Endodermal cell (in vitro differentiated cells): Measurements from ENCODE around the gene ADGRD1. TPM values are rescaled to one million over a fixed set of nuclear protein-coding genes. Genes with fewer than 3 reads are reported as not detected.

ENCODE experiments used
- DNase-seq: peaks from one replicate; pipeline ENCODE4 v3.0.0-alpha.2; 2017
- H3K27ac ChIP-seq: 2 replicates; pipeline ENCODE4 v1.5.1; 2013; ENCODE audit warnings: mild to moderate bottlenecking, low read depth, low read length, moderate library complexity
- H3K27me3 ChIP-seq: 2 replicates; pipeline ENCODE4 v1.6.1; 2013; ENCODE audit warnings: mild to moderate bottlenecking, low read length, moderate library complexity; ENCODE audit not compliant: insufficient read depth, control insufficient read depth, poor library complexity, severe bottlenecking
- H3K36me3 ChIP-seq: 2 replicates; pipeline ENCODE4 v1.7.0; 2013; ENCODE audit warnings: mild to moderate bottlenecking, low read length, moderate library complexity; ENCODE audit not compliant: control insufficient read depth, insufficient read depth
- H3K4me1 ChIP-seq: one replicate; pipeline ENCODE4 v1.7.0; 2013; ENCODE audit warnings: low read length; ENCODE audit not compliant: control insufficient read depth, insufficient read depth
- H3K4me3 ChIP-seq: 2 replicates; pipeline ENCODE4 v1.5.1; 2013; ENCODE audit warnings: mild to moderate bottlenecking, low read length, moderate library complexity
- H3K9ac ChIP-seq: 2 replicates; pipeline ENCODE4 v1.6.1; 2013; ENCODE audit warnings: mild to moderate bottlenecking, low read length, moderate library complexity; ENCODE audit not compliant: poor library complexity, severe bottlenecking; ENCODE audit errors: extremely low read depth
- H3K9me3 ChIP-seq: 2 replicates; pipeline ENCODE4 v1.6.1; 2013; ENCODE audit warnings: mild to moderate bottlenecking, low read length, moderate library complexity; ENCODE audit not compliant: control insufficient read depth
- H3K27ac Mint-ChIP-seq: 2 replicates; pipeline ENCODE4 v1.8.0; 2020; ENCODE audit warnings: mixed read lengths
- H3K27me3 Mint-ChIP-seq: 2 replicates; pipeline ENCODE4 v1.8.0; 2021; ENCODE audit warnings: mild to moderate bottlenecking, mixed read lengths; ENCODE audit not compliant: insufficient read depth
- H3K36me3 Mint-ChIP-seq: 2 replicates; pipeline ENCODE4 v1.8.0; 2020; ENCODE audit warnings: low read depth, mixed read lengths
- H3K4me1 Mint-ChIP-seq: 2 replicates; pipeline ENCODE4 v1.8.0; 2020; ENCODE audit warnings: mixed read lengths
- H3K4me3 Mint-ChIP-seq: 2 replicates; pipeline ENCODE4 v1.8.0; 2020; ENCODE audit warnings: mild to moderate bottlenecking, moderate library complexity, mixed read lengths
- H3K9me3 Mint-ChIP-seq: 2 replicates; pipeline ENCODE4 v1.8.0; 2020; ENCODE audit warnings: mild to moderate bottlenecking, mixed read lengths
- CTCF ChIP-seq: fragments of 200-600 bp; sonication (generic); conservative IDR thresholded peaks from 2 replicates; pipeline ENCODE4 v1.5.0; 2021; ENCODE audit warnings: antibody characterized with exemption, mild to moderate bottlenecking
- WGBS, 2 experiments: methylation state at CpG; one replicate each; pipeline versions ENCODE4 v1.1.5 to v1.1.7; 2013; ENCODE audit warnings: missing lambda C conversion rate in 2 of 2, mixed read lengths in 1 of 2; ENCODE audit not compliant: insufficient coverage in 1 of 2, insufficient read length in 1 of 2; 5-methylcytosine and 5-hydroxymethylcytosine counted together
- total RNA-seq, 2 donors: library from RNA; stranded (reverse); fragmentation: NEBNext Ultra II Directional in 1 of 2; extraction: Animal tissue kit (Norgen Biotek cat#: 25700) in 1 of 2; gene quantifications; 2 replicates in 1 of 2; 3 replicates in 1 of 2; pipeline ENCODE4 v1.2.1, GENCODE V29; 2021

ADGRD1 gene
- total RNA-seq, 2 donors from 2014 or later: 1.3 to 2.9 TPM

- Mint-ChIP-seq H3K4me3 (no peak overlapping the region), H3K27ac (no peak overlapping the region), H3K27me3 (peaks cover 4% of the 10 kb centered on the region), H3K9me3 (peaks cover 11% of the 10 kb centered on the region), H3K36me3 (no peaks in the 10 kb centered on the region), H3K4me1 (no peaks in the 10 kb centered on the region)
- WGBS, 2 experiments: 89 to 90% methylated on average over 6 to 8 of the region's 10 CpGs
- Histone ChIP-seq H3K4me3 (no peak overlapping the region), H3K4me1 (no peaks in the 10 kb centered on the region), H3K27ac (no peak overlapping the region), H3K9ac (no peak overlapping the region), H3K27me3 (no peaks in the 10 kb centered on the region), H3K9me3 (no peaks in the 10 kb centered on the region), H3K36me3 (no peaks in the 10 kb centered on the region)
- no peak for DNase-seq
- no peak for TF ChIP-seq CTCF
Observed at GRCh38 chr12:130932061-130932930, 21.4 kb upstream of the ADGRD1 start.

GRCh38 chr12:130933269-130933995 lies 20.3 kb upstream of the ADGRD1 start:
- WGBS, 2 experiments: 88 to 90% methylated on average over 29 to 38 of the region's 38 CpGs
- Mint-ChIP-seq H3K27me3 (peaks cover 4% of the 10 kb centered on the region), H3K4me3 (no peak overlapping the region), H3K9me3 (peaks cover 11% of the 10 kb centered on the region), H3K4me1 (no peaks in the 10 kb centered on the region), H3K36me3 (no peaks in the 10 kb centered on the region), H3K27ac (no peak overlapping the region)
- Histone ChIP-seq H3K9me3 (no peaks in the 10 kb centered on the region), H3K27ac (no peak overlapping the region), H3K27me3 (no peaks in the 10 kb centered on the region), H3K4me1 (no peaks in the 10 kb centered on the region), H3K4me3 (no peak overlapping the region), H3K9ac (no peak overlapping the region), H3K36me3 (no peaks in the 10 kb centered on the region)
- no peak for TF ChIP-seq CTCF
- DNase-seq: no peak

DNA sequence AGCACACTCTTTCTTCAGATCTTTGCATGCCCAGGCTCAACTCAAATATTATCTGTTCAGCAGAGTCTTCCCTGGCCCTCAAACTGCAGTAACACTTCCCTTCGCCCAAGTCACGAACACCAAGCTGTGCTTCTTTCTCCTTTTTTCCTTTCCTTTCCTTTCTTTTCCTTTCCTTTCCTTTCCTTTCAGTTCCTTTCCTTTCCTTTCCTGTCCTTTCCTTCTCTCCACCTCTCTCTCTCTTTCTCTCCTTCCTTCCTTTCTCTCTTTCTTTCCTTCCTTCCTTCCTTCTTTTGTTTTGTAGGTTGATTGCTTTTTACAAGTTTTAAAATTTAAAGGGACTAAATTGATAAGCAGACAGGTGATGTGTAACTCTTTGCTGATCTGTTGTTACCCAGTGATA lies 19.0 kb upstream of the ADGRD1 start:
- no peaks in the 10 kb centered on the region for H3K36me3 Mint-ChIP-seq
- DNase-seq: no peak
- Histone ChIP-seq H3K9me3 (no peaks in the 10 kb centered on the region), H3K27ac (no peak overlapping the region), H3K4me3 (no peak overlapping the region), H3K27me3 (no peaks in the 10 kb centered on the region), H3K36me3 (no peaks in the 10 kb centered on the region), H3K4me1 (no peaks in the 10 kb centered on the region), H3K9ac (no peak overlapping the region)
- 93 to 100% methylated on average over 2 of the region's 2 CpGs for WGBS, 2 experiments
- H3K9me3 Mint-ChIP-seq: peaks cover 15% of the 10 kb centered on the region
- no peak overlapping the region for H3K27ac Mint-ChIP-seq
- H3K4me3 Mint-ChIP-seq: no peak overlapping the region
- H3K27me3 Mint-ChIP-seq: peaks cover 4% of the 10 kb centered on the region
- no peak for TF ChIP-seq CTCF
- H3K4me1 Mint-ChIP-seq: no peaks in the 10 kb centered on the region
